Activated naive CD4-positive, alpha-beta T cell treated with Interleukin-2 at 50 U/mL for 16 hours (primary cell): Measurements from ENCODE around the gene ZNF334.

Experiments
- DNase-seq: peaks from one replicate; pipeline ENCODE4 v3.0.0-alpha.2; 2020

Gene ZNF334

DNA sequence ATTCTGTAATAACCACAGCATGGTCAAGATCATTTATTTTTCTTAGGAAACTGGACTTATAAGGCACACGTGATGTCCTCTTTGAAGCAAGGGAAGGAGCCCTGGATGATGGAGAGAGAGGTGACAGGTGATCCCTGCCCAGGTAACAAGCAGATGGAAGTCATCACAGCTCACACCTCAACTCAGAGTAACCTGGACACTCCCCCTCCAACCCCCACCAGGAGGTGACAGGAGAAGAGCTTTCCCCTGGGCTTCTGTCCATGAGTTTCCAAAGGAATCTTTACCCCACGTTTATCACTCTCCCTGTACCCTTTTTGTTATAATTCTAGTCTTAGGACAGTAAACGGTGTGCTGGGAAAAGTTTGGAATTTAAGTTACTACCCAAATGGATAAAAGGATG lies 28.4 kb downstream of the ZNF334 start:
- no peak for DNase-seq

DNA sequence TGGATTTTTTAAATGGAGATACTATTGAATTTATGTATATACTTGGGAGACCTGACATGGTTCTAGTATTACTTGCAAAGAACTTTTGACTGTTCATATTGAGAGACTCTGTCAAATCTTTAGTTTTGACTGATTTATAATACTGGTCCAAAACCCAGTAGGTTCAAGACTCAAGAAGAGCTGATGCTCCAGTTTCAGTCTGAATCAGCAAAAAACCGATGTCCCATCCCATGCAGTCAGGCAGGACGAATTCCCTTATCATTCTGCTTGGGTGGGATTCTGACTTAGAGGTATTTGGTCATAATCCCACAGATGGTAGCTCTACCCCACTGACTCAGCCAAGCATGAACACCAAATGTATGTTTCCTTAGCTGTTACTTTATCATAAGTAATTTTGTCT lies 29.5 kb downstream of the ZNF334 start:
- DNase-seq: no peak

DNA sequence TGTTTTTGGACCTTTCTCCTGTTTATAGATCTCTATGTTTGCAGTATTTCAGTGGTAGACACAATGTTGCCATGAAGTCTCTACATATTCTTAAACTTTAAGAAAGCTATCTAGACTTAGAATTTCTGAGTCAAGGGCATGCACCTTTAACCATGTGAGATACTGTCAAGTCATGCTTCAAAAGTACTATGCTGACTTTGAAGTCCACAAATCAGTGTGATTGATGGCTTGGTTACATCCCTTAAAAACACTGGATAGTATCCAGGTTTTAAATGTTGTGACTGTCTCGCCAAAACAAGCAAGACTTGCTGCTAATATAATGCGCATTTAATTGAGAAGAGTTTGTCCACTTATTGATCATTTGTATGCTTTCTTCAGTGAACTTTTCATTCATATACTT lies 30.5 kb downstream of the ZNF334 start:
- DNase-seq: no peak

DNA sequence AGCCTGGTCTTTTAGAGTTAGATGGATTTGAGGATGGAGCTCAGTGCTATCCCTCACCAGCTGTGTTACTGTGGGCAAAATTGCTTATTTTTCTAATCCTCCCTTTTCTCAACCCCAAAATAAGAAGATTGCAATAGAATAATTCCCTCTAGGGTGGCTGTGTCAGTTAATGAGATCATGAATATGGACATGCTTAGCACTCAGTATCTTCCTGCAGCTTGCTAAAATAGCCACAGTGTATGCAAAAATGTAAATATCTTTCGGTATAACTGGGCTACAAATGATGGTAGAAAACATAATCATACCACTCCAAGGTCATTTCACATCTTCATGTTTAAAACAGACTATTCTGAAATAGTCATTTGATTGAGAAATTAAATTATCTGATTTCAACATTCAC lies 35.7 kb downstream of the ZNF334 start:
- DNase-seq: no peak

DNA sequence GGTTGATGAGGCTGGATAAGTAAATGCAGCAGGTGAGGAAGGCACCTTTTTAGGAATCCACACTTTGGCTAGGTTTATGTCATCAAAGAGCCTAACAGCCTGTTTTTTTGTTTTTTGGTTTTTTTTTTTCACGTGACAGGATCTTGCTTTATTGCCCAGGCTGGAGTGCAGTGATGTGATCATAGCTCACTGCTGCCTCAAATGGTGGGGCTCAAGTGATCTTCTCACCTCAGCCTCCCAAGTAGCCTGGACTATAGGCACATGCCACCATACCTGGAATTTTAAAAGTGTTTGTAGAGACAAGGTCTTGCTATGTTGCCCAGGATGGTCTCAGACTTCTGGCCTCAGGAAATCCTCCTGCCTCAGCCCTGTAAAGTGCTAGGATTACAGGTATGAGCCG lies 36.1 kb downstream of the ZNF334 start:
- no peak for DNase-seq

DNA sequence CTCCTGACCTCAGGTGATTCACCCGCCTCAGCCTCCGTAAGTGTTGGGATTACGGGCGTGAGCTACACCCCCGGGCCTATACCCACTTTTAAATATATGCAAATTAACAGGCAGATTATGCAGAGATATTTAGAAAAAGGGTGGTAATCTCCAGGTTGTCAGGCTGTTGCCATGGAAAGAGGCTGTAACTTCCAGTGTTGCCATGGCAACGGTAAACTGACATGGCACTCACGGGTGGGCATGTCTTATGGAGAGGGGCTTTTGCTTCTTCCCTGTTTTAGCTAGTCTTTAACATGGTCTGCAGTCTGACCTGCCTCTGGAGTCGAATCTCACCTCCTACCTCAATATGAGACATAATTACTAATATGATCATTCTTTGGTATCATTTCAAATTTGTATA lies 44.9 kb downstream of the ZNF334 start:
- DNase-seq: no peak

DNA sequence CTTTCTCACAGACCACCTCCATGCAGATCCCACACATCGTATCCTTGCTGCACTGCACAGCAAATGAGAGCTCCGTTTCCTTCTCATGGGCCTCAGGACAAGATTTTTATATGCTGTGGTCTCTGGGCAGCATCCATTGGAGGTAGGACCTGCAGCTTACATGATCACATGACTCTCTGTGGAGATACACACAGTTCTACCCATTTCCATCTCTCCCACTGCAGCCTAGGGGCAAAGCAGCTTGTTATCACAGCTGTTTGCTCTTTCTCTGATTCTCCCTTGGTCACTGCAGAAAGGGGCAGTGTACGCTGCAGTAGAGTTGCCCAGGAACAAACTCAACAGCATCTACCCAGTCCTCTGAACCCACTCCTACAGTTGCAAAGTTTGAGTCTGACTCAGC lies 48.9 kb downstream of the ZNF334 start:
- DNase-seq: no peak

DNA sequence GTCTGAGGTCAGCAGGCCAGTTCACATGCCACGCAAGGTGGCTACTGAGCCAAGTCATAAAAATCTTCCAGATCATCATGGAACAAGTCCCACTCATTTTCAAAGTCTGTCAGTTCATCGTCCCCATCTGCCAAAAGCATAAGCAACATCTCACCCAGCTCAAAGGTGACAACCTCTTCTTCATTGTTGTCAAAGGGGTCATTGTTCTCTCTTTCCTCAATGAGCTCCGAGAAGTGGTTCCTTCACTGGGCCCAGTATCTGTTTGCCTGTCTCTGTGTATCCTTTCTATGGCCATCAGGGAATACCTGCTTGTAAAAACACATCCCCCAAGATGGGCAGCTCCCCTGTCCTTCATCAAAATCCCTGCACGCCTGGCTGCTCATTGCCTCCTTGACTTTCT lies 49.5 kb downstream of the ZNF334 start:
- DNase-seq: no peak

DNA sequence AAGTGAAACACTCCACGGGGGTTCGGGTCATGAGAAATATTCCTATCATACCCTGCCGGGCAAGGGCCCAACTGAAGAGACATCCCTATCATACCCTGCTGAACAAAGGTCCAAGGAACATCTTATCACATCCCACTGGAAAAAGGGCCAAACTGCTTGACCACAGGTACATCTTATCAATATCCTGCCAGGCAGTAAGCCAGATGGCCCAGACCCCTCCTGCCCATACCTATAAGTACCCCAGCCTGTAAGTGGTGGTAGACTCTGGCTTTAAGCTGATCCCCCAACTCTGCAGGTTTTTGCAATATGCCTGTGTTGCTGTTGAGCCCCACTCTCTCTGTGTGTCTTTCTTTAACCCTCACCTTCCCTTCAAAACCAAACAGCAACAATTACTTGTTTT lies 51.6 kb downstream of the ZNF334 start:
- DNase-seq: no peak

DNA sequence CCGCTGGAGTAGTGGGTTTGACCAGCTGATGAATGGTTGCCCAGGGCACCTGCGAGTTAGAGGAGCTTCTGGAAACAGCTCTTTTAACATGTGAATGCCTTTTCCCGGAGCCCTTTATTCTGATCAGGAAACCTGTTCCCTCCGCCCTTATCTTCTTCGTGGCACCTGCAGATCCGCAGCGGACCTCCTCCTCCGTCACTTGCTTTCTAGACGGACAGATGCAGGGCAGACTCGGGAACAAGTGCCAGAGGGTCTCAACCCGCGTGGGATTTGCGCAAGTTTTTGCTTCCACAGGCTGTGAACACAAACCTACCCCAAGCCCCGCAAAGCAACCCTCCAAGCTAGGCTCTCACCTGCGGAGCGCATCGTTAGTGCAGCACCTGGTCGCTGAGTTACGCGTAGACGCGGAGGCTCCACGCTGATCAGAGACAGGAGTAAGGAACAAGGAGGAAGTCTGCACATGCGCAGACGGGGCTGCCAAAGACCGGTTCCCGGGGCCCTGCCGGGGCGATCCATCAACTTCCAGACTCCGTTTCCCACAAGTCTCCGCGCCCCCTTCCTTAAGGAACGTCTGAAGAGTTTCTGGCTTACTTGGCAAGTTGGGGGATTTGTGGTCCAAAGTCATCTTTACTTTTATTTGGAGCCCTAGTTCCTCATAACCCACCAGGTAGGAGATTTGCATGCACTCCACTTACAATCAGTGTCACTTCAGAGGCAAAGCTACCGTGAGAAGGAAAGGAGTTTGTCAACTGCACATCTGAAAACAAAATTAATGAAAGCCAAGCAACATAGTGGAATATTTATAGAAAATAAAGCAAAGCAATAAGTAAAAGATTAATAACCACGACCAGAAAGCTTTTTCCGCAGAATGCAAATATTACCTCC lies 54.3 kb downstream of the ZNF334 start:
- DNase-seq: no peak

DNA sequence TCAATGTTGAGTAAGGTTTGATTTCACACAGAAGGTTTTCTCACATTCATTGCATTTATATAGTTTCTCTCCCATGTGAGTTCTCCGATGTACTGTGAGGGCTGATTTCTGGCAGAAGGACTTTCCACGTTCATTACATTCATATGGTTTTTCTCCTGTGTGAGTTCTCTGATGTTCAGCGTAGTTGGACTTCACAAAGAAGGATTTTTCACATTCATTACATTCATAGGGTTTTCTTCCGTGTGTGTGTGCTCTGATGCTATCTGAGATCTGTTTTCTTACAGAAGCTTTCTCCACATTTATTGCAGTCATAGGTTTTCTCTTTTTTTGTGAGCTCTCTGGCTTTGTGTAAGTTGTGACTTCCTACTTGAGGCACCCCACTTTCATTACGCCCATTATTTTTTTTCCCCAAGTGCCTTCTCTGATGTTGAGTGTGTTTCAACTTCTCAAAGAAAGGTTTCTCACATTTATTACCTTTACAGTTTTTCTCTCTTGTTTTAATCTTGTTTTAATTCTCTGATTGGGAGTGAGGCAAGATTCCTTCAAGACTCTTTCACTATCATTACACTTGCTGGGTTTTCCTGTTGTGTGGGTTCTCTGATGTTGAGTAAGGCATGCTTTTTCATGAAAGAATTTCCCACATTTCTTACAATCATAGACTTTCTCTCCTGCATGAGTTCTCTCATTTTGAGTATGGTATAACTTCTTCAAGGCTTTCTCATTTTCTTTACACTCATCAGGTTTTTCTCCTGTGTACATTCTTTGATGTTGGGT lies 56.9 kb downstream of the ZNF334 start:
- DNase-seq: no peak

DNA sequence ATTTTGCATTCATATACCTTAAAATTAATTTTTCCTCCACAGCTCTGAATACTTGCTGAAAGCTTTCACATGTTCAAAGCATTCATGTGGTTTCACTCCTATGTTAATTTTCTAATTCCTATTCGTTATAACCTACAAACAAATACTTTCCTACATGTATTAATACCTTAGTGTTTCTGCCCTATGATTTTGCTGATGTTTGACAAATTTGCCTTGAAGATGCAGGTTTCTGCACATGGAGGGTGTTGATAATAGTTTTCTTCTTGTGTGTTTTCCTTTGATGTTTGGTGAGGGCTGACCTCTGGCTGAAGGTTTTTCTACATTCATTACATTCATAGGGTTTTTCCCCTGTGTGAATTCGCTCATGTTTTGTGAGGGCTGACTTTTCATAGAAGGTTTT lies 57.6 kb downstream of the ZNF334 start:
- no peak for DNase-seq
